ENCODE measurements around the gene ARHGAP12. TPM values are rescaled to one million over a fixed set of nuclear protein-coding genes. Genes with fewer than 3 reads are reported as not detected.

Gene ARHGAP12
- total and polyA plus RNA-seq, 2 experiments from 2014 or later: 20.1 to 43.3 TPM

- Histone ChIP-seq H2AFZ (no peak overlapping the region), H3K4me3 (no peak overlapping the region), H3K4me2 (ENCODE audit: unreplicated experiment) (no peak overlapping the region), H3K9me3 (ENCODE audit: low read depth) (no peaks in the 10 kb centered on the region), H3K9ac (no peak overlapping the region), H3K4me1 (ENCODE audit: insufficient read depth) (peaks cover 16% of the 10 kb centered on the region), H4K20me1 (ENCODE audit: insufficient read depth) (no peaks in the 10 kb centered on the region; the same call in 1 of the 2 replicates), H3K79me2 (ENCODE audit: insufficient read depth) (peaks cover 100% of the 10 kb centered on the region), H3K9me2 (ENCODE audit: insufficient read depth) (no peaks in the 10 kb centered on the region), H3K36me3 (ENCODE audit: low read depth) (peaks cover 4% of the 10 kb centered on the region; the same call in 1 of the 2 replicates), H3K27ac (no peak overlapping the region), H3K27me3 (replicated peaks; ENCODE audit: insufficient read depth) (no peaks in the 10 kb centered on the region), H3F3A (ENCODE audit: insufficient read depth) (no peaks in the 10 kb centered on the region)
- TF ChIP-seq EZH2 (IDR thresholded peaks at IDR 0.05; ENCODE audit: insufficient read depth, poor library complexity, severe bottlenecking) (no peak), EZH2phosphoT487 (IDR thresholded peaks at IDR 0.05; ENCODE audit: insufficient read depth, low read depth) (no peak)
- DNase-seq: peak; percentile 47
- in situ Hi-C loops (cut with MboI): no loop called here
- WGBS, 2 experiments (ENCODE audit: low coverage in 1 of 2, low lambda C conversion rate in 2 of 2, missing lambda C conversion rate in 2 of 2): 50 to 53% methylated on average over 5 of the region's 5 CpGs
These were observed 22.6 kb downstream of the ARHGAP12 start for GRCh38 chr10:31906039-31906438.

- Histone ChIP-seq H3F3A (ENCODE audit: insufficient read depth) (no peaks in the 10 kb centered on the region), H3K27me3 (replicated peaks; ENCODE audit: insufficient read depth) (no peaks in the 10 kb centered on the region), H3K9ac (no peak overlapping the region), H3K9me3 (ENCODE audit: low read depth) (no peaks in the 10 kb centered on the region), H3K9me2 (ENCODE audit: insufficient read depth) (no peaks in the 10 kb centered on the region), H3K4me1 (ENCODE audit: insufficient read depth) (peaks cover 16% of the 10 kb centered on the region), H4K20me1 (ENCODE audit: insufficient read depth) (no peaks in the 10 kb centered on the region; the same call in 1 of the 2 replicates), H3K36me3 (ENCODE audit: low read depth) (peaks cover 4% of the 10 kb centered on the region; the same call in 1 of the 2 replicates), H2AFZ (no peak overlapping the region), H3K4me2 (ENCODE audit: unreplicated experiment) (no peak overlapping the region), H3K27ac (no peak overlapping the region), H3K4me3 (no peak overlapping the region), H3K79me2 (ENCODE audit: insufficient read depth) (peaks cover 100% of the 10 kb centered on the region)
- DNase-seq: no peak
- in situ Hi-C loops (cut with MboI): no loop called here
- WGBS, 2 experiments (ENCODE audit: low coverage in 1 of 2, low lambda C conversion rate in 2 of 2, missing lambda C conversion rate in 2 of 2): 88 to 94% methylated on average over 1 of the region's 1 CpG
- no peak for TF ChIP-seq EZH2 (IDR thresholded peaks at IDR 0.05; ENCODE audit: insufficient read depth, poor library complexity, severe bottlenecking)
- no peak for TF ChIP-seq EZH2phosphoT487 (IDR thresholded peaks at IDR 0.05; ENCODE audit: insufficient read depth, low read depth)
These were observed 23.0 kb downstream of the ARHGAP12 start for GRCh38 chr10:31905586-31905985.

- in situ Hi-C loops (cut with MboI): no loop called here
These were observed 26.0 kb downstream of the ARHGAP12 start for GRCh38 chr10:31902625-31903024.

GRCh38 chr10:31897506-31897905 lies 31.1 kb downstream of the ARHGAP12 start:
- no peak for TF ChIP-seq EZH2phosphoT487 (IDR thresholded peaks at IDR 0.05; ENCODE audit: insufficient read depth, low read depth)
- no peak for TF ChIP-seq EZH2 (IDR thresholded peaks at IDR 0.05; ENCODE audit: insufficient read depth, poor library complexity, severe bottlenecking)
- Histone ChIP-seq H3K9me3 (ENCODE audit: low read depth) (no peaks in the 10 kb centered on the region), H3K27ac (peak overlapping the region; percentile 73), H3F3A (ENCODE audit: insufficient read depth) (peaks cover 29% of the 10 kb centered on the region), H3K4me2 (ENCODE audit: unreplicated experiment) (peak overlapping the region; percentile 9), H3K9me2 (ENCODE audit: insufficient read depth) (no peaks in the 10 kb centered on the region), H2AFZ (no peak overlapping the region), H3K9ac (peak overlapping the region; percentile 12; the same call in 1 of the 2 replicates), H3K79me2 (ENCODE audit: insufficient read depth) (peaks cover 94% of the 10 kb centered on the region), H4K20me1 (ENCODE audit: insufficient read depth) (no peaks in the 10 kb centered on the region; the same call in none of the 2 replicates), H3K36me3 (ENCODE audit: low read depth) (no peaks in the 10 kb centered on the region), H3K27me3 (replicated peaks; ENCODE audit: insufficient read depth) (no peaks in the 10 kb centered on the region), H3K4me1 (ENCODE audit: insufficient read depth) (peaks cover 19% of the 10 kb centered on the region), H3K4me3 (no peak overlapping the region; the same call in 1 of the 2 replicates)
- 33 to 45% methylated on average over 2 of the region's 2 CpGs for WGBS, 2 experiments (ENCODE audit: low coverage in 1 of 2, low lambda C conversion rate in 2 of 2, missing lambda C conversion rate in 2 of 2)
- in situ Hi-C loops (cut with MboI): no loop called here
- DNase-seq: peak; percentile 32

More at GRCh38 chr10:31902625-31903024, 26.0 kb downstream of the ARHGAP12 start:
- Histone ChIP-seq H3K27me3 (replicated peaks; ENCODE audit: insufficient read depth) (no peaks in the 10 kb centered on the region), H3K36me3 (ENCODE audit: low read depth) (peaks cover 4% of the 10 kb centered on the region; the same call in 1 of the 2 replicates), H3K79me2 (ENCODE audit: insufficient read depth) (peaks cover 100% of the 10 kb centered on the region), H4K20me1 (ENCODE audit: insufficient read depth) (no peaks in the 10 kb centered on the region; the same call in none of the 2 replicates), H3K4me1 (ENCODE audit: insufficient read depth) (peaks cover 13% of the 10 kb centered on the region), H3K9ac (no peak overlapping the region), H3F3A (ENCODE audit: insufficient read depth) (peaks cover 5% of the 10 kb centered on the region; the same call in 1 of the 2 replicates), H3K4me3 (no peak overlapping the region), H3K4me2 (ENCODE audit: unreplicated experiment) (no peak overlapping the region), H2AFZ (no peak overlapping the region), H3K9me2 (ENCODE audit: insufficient read depth) (no peaks in the 10 kb centered on the region), H3K9me3 (ENCODE audit: low read depth) (no peaks in the 10 kb centered on the region), H3K27ac (no peak overlapping the region)
- TF ChIP-seq EZH2 (IDR thresholded peaks at IDR 0.05; ENCODE audit: insufficient read depth, poor library complexity, severe bottlenecking): no peak
- TF ChIP-seq EZH2phosphoT487 (IDR thresholded peaks at IDR 0.05; ENCODE audit: insufficient read depth, low read depth): no peak
- no peak for DNase-seq
- 100% methylated on average over 1 of the region's 1 CpG for WGBS, 2 experiments (ENCODE audit: low coverage in 1 of 2, low lambda C conversion rate in 2 of 2, missing lambda C conversion rate in 2 of 2)
